H1 (cell line): Measurements from ENCODE around the gene STIL. TPM values are rescaled to one million over a fixed set of nuclear protein-coding genes. Genes with fewer than 3 reads are reported as not detected.

Source experiments
- CEBPB ChIP-seq: IDR thresholded peaks from 2 replicates; pipeline ENCODE4 v1.6.1; 2012; ENCODE audit warnings: low read depth, low read length
- CHD7 ChIP-seq: fragments of 300-600 bp; sonication (generic); IDR thresholded peaks from 2 replicates; pipeline ENCODE4 v1.7.1; 2012; ENCODE audit warnings: low read length, moderate library complexity, mild to moderate bottlenecking, inconsistent platforms; ENCODE audit not compliant: insufficient replicate concordance
- JUND ChIP-seq: IDR thresholded peaks from 2 replicates; pipeline ENCODE4 v1.6.1; 2011; ENCODE audit warnings: mild to moderate bottlenecking, improper control_type of control experiment, low read length
- RAD21 ChIP-seq, 2 experiments: IDR thresholded peaks in 1 of 2; conservative IDR thresholded peaks in 1 of 2; 2 replicates each; pipeline ENCODE4 v1.6.1; 2011; ENCODE audit warnings: low read depth in 2 of 2, low read length in 2 of 2, improper control_type of control experiment in 1 of 2, inconsistent platforms in 1 of 2, mild to moderate bottlenecking in 1 of 2, moderate library complexity in 1 of 2
- SAP30 ChIP-seq: fragments of 300-600 bp; sonication (generic); IDR thresholded peaks from 2 replicates; pipeline ENCODE4 v1.7.1; 2012; ENCODE audit warnings: low read length, moderate library complexity, mild to moderate bottlenecking, inconsistent platforms; ENCODE audit not compliant: insufficient read depth, insufficient replicate concordance
- SP2 ChIP-seq: IDR thresholded peaks from 2 replicates; pipeline ENCODE4 v1.6.1; 2012; ENCODE audit warnings: mild to moderate bottlenecking, low read length, inconsistent platforms
- TBP ChIP-seq: IDR thresholded peaks from 2 replicates; pipeline ENCODE4 v1.6.1; 2011; ENCODE audit warnings: low read depth, low read length, improper control_type of control experiment
- USF2 ChIP-seq: IDR thresholded peaks from 2 replicates; pipeline ENCODE4 v1.6.1; 2011; ENCODE audit warnings: low read length, improper control_type of control experiment
- polyA plus RNA-seq, 7 experiments: library from polyadenylated mRNA; depleted of rRNA in 3 of 7; stranded (reverse) in 5 of 7; unstranded in 2 of 7; fragments of >200 nt in 5 of 7; fragments of 200-250 nt in 2 of 7; gene quantifications; 1 replicate in 5 of 7; 2 replicates in 1 of 7; 4 replicates in 1 of 7; pipeline versions ENCODE4 v1.2.1 to v1.2.3, GENCODE V29; 2011 to 2013; ENCODE audit warnings: missing spikeins in 2 of 7, mixed read lengths in 2 of 7
- total RNA-seq: library from RNA; stranded (reverse); fragmentation: NEBNext Ultra II Directional; extraction: Animal tissue kit (Norgen Biotek cat#: 25700); gene quantifications from 2 replicates; pipeline ENCODE4 v1.2.1, GENCODE V29; 2021

STIL gene
- total and polyA plus RNA-seq, 2 of the 8 experiments (the other 6 are each of a cell fraction or from before 2014, with no cell fraction given): 13.6 to 25.1 TPM

- no peak for TF ChIP-seq CHD7
- TF ChIP-seq SP2: no peak
- no peak for TF ChIP-seq RAD21 (IDR thresholded peaks at IDR 0.05 in 1 of 2, conservative IDR thresholded peaks at IDR 0.05 in 1 of 2; ENCODE audit: low read depth in 2 of 2, low read length in 2 of 2)
- TF ChIP-seq USF2: no peak
- no peak for TF ChIP-seq SAP30
- TF ChIP-seq CEBPB: no peak
- no peak for TF ChIP-seq JUND
- TF ChIP-seq TBP: no peak
Observed at GRCh38 chr1:47243910-47244309, 70.0 kb downstream of the STIL start (continued).
